ENCODE data around the gene CD99L2.
A peak's percentile ranks its signal among the peaks of the same experiment; 100 is the strongest.

Gene CD99L2

GRCh38 chrX:150898343-150899190 is at the start of gene CD99L2:
Gene CD99L2 (minus strand): TSS chrX:150898668. CDS start chrX:150898588, 80 bp downstream.
- DNase-seq (ENCODE audit: low read depth in 2 of 3, low spot score in 1 of 3), result peak; percentile 80 to 86 (median 82)

- DNase-seq (ENCODE audit: low read depth in 2 of 3, low spot score in 1 of 3), result no peak
These were observed 45.8 kb upstream of the CD99L2 start for GRCh38 chrX:150944233-150944632.

DNA sequence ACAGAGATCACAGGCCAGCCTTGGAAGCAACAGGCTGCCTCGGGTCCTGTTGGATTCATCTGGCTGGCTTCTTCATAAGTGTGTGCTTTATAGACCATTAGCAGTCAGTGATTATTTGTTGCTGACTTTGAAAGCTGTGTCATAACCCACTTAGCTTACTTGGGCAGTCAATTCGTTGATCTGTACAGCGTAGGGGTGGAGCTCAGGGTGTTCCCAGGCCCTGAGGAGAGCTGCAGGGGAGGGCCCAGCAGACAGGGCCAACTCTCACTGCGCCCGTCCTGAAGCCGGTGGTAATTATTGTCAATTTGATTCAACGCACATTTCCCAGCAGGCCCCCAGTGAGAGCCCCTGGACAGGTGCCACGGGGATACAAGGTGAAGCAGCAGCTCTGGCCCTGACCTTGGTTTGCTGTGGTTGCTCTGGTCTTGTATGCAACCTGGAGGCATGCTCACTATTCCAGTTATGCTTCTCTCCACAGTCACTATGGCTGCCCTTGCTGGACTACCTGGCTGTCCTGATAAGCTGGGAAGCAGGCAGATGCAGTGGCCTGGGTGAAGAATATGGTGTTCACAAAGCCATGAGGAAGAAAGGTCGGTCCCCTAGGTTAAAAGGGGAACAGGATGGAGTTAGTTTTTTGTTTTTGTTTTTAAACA is 44.6 kb upstream of the CD99L2 start:
- no peak for DNase-seq (ENCODE audit: low read depth in 2 of 3, low spot score in 1 of 3)

DNA sequence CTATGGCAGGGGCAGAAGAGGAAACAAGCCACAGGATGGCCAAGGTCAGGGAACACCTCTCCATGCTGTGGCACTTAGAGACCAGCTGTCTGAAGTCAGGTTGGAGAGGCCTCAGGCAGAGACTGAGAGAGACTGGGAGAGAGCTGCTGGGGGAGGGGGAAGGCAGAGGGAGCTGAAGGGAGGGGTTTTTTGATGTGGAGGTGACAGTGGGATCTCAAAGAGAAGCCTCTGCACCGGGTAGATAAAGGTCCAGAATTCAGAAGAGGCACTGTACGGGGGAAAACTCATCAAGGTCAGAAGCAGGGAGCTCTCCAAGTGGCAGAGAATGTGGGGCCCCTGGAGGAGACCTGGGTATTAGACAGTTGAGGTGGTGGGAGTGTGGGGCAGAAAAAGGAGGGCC is 43.1 kb upstream of the CD99L2 start:
- DNase-seq (ENCODE audit: low read depth in 2 of 3, low spot score in 1 of 3), result no peak

GRCh38 chrX:150940844-150941495 is 42.5 kb upstream of the CD99L2 start:
- DNase-seq (ENCODE audit: low read depth in 2 of 3, low spot score in 1 of 3), result no peak

DNA sequence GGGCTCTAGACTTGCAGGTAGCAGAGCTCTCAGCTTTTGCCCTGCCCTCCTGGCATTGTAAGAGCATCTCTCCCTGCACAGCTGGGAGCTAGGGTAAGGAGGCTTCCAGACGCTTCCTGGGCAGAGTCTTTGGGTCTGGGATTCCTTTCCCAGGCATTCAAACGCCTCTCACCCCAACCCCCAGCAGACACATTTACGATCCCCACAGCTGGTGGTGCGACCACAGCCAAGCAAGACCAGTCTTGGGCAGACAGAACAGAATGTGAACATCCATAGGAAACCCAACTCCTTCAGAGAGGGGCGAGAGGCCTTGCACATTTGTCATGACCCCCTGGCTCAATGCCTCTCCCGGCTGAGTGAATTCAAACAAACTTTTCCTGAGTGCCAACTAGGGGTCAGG is 38.1 kb upstream of the CD99L2 start:
- DNase-seq (ENCODE audit: low read depth in 2 of 3, low spot score in 1 of 3), result no peak

GRCh38 chrX:150935467-150935866 is 37.0 kb upstream of the CD99L2 start:
- no peak for DNase-seq (ENCODE audit: low read depth in 2 of 3, low spot score in 1 of 3)

DNA sequence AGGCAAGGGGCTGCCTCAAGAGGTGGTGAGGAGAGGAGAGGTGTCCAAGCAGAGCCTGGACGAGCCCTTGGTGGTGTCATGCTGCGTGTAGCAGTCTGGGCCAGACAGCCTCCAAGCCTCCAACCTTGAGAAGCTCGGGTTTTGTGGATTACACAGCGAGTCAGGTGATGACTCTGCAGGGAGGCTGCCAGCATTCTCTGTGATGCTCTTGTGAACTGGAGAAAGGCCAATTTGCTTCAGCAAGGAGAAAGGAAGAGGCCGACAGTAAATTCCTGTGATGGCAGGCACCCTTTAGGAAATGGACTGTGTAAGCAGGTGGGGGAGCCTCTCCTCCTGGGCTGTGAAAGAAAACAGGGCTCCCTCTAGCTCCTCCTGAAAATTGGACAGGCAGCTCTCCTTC is 36.0 kb upstream of the CD99L2 start:
- DNase-seq (ENCODE audit: low read depth in 2 of 3, low spot score in 1 of 3), result no peak

- DNase-seq (ENCODE audit: low read depth in 2 of 3, low spot score in 1 of 3), result no peak
These were observed 35.5 kb upstream of the CD99L2 start for GRCh38 chrX:150933945-150934350.

GRCh38 chrX:150929058-150929457 is 30.6 kb upstream of the CD99L2 start:
- DNase-seq (ENCODE audit: low read depth in 2 of 3, low spot score in 1 of 3), result no peak

DNA sequence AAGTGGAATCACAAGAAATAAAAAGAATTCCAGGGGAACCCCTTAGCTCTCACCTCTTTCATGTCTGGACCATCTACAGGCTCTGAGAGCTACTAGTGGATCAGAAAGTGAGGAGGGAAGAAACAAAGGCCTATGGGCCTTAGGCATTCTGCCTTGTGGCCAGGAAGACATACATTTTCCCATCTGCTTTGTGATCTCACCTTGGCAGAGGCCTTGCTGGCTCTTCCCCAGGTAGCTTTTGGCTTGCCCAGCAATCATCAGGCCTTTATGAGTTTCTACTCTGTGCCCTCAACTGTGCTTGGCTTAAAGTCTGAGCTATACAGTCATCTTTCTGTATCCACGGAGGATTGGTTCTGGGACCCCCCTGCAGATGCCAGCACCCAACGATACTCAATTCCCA is 28.3 kb upstream of the CD99L2 start:
- DNase-seq (ENCODE audit: low read depth in 2 of 3, low spot score in 1 of 3), result no peak

DNA sequence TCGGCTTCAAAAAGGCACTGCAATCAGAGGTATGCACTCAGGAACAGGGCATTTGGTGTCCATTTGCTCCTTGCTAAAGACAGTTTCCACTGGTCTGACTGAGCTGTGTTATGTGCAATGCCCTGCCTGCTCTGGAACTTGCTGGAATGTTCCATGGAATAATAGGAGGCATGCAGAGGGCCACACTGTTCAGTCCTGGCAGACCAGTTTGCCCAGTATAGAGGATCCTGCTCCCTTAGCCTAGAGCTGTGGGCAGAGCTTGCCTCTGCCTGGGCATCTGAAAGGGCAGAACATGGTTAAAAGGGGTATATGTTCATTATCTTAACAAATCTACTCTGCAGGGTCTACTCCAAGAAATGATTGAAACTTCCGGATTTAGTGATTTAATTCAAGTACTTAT is 27.8 kb upstream of the CD99L2 start:
- no peak for DNase-seq (ENCODE audit: low read depth in 2 of 3, low spot score in 1 of 3)

DNA sequence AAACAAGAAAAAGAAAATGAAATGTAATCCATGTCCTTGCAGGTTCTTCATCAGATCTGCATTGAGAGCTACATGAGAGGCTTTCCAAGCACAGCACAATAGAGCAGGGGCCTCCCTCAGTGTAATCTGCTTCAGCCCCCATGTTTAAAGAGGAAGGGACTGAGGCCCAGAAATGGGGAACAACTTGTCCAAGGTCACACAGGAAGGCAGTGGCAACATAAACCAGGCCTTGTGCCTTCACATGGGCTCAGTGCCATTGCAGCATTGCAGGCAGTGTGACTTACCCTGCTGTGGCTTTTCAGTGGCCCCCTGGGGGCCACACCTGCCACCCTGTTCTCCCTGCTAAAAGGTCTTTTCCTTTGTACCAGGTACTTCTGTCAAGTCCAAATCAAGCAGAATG is 20.9 kb upstream of the CD99L2 start:
- DNase-seq (ENCODE audit: low read depth in 2 of 3, low spot score in 1 of 3), result no peak

- DNase-seq (ENCODE audit: low read depth in 2 of 3, low spot score in 1 of 3), result no peak
These were observed 15.0 kb upstream of the CD99L2 start for GRCh38 chrX:150913511-150913910.

DNA sequence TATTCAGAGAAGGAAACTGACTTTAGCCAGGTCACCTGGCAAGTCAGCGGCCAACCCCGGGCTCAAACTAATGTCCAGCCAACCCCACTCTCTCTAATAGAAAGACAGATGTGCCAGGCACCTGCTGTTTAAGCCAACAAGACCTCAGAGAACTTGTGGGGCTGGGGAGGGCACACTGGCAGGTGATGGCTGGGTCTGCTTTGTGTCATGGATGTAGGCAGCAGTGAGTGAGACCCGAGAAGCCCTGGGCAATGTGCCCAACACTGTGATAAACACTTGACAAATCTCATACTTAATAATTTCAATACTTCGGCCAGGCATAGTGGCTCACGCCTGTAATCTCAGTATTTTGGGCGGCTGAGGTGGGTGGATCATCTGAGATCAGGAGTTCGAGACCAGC is 9.0 kb upstream of the CD99L2 start:
- no peak for DNase-seq (ENCODE audit: low read depth in 2 of 3, low spot score in 1 of 3)

DNA sequence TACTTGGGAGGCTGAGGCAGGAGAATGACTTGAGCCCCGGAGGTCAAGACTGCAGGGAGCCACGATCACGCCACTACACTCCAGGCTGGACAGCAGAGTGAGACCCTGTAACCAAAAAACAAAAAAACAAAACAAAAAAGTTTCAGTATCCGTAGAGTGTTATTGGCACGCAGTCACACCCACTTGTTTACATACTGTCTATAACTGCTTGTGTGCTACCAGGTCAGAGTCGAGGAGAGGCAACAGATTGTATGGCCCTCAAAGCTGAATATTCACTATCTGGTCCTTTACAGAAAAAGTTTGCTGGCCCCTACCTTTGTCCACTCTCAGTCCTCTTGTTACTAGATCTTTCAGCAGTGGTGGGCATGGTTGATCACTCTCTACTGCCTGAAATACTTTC is 8.2 kb upstream of the CD99L2 start:
- DNase-seq (ENCODE audit: low read depth in 2 of 3, low spot score in 1 of 3), result no peak

DNA sequence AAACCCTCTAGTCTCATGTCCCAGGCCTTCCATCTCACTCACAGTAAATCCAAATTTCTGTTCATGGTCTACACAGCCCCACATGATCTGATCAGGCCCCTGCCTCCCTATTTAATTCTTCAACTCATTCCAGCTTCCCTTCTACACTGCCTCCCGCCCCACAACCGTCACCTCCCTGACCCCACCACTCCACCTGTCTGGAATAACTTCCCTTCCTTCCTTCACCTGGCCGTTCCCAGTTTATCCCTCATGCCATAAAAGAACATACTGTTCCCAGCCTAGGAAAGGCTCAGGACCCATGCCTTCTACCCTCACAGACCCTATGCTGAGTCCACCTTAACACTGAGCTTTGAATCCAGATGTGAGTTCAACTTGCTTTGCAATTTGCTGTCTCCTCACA is 6.8 kb upstream of the CD99L2 start:
- DNase-seq (ENCODE audit: low read depth in 2 of 3, low spot score in 1 of 3), result no peak

- no peak for DNase-seq (ENCODE audit: low read depth in 2 of 3, low spot score in 1 of 3)
These were observed 4.6 kb upstream of the CD99L2 start for GRCh38 chrX:150903110-150903508.

DNA sequence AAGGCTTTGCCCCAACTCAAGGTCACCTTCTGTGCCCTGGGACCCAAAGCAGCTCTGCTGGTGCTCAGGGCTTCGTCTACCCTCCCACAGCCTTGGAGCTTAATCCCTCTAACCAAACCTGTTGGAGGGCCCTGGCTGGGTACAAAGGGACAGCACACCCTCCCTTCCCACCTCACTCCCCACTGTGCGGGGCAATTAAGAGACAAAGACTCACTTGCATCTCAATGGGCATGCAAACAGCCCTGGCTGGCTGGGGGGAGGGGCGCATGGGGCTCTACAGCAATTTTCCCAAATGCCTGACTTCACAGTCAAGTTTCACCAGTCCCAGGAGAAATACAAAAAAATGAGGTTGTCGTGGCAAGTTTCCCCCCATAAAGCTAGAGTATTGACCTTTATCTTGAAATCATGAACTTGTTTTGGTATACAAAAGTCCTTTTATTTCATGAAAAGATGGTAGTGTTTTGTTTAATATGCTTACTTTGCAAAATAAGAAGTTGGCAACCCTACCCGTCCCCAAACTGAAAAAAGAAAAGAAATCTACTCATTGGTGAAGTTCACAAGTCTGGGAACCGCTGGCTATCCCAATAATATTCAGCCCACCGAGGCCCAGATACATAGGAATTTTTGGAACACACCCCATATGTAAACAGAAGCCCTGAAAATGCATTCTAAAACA is 4.1 kb upstream of the CD99L2 start:
- no peak for DNase-seq (ENCODE audit: low read depth in 2 of 3, low spot score in 1 of 3)

GRCh38 chrX:150899191-150899757 is 806 bp upstream of the CD99L2 start:
- DNase-seq (ENCODE audit: low read depth in 2 of 3, low spot score in 1 of 3), result no peak

Data from stimulated activated CD4-positive, alpha-beta T cell treated with anti-CD3 and anti-CD28 coated beads, Interleukin-12 subunit alpha, Interleukin-12 subunit beta, amount 100 ng/mL, for 48 hours (primary cell).